Lower leg skin (tissue), 3 donors: ENCODE data around the gene LRRC36.

Experiments
- POLR2A ChIP-seq, 2 donors: fragments of 450-650 bp; IDR thresholded peaks; one replicate each; pipeline ENCODE4 v1.6.1; 2016 to 2017; ENCODE audit warnings: antibody characterized with exemption in 2 of 2, mild to moderate bottlenecking in 1 of 2, moderate library complexity in 1 of 2
- TF ChIP-seq, protein P1 (sequence below), 3 donors: fragments of 450-650 bp; IDR thresholded peaks; one replicate each; pipeline ENCODE4 v1.5.1; 2016; ENCODE audit warnings: antibody characterized with exemption in 3 of 3, mild to moderate bottlenecking in 3 of 3, moderate library complexity in 2 of 3

DNA sequence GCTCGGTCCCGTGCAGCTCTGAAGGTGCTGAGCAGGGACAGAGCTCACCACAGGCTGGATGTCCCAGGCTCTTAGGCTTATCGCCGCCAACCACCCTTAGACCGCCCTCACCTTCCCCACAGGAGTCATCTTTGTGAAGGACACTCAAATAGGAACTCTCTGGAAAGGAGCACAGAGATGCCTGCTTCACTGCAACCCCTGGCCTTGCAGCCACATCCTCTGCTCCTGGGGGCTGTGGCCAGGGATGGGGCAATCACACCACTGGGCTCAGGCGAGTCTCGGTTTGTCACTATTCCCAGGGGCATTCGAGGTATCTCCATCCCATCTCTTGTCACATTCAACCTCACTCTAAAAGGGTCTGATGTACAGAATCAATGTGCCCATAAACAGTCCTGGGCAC, 78.7 kb downstream of the LRRC36 start:
- TF ChIP-seq, protein P1, sequence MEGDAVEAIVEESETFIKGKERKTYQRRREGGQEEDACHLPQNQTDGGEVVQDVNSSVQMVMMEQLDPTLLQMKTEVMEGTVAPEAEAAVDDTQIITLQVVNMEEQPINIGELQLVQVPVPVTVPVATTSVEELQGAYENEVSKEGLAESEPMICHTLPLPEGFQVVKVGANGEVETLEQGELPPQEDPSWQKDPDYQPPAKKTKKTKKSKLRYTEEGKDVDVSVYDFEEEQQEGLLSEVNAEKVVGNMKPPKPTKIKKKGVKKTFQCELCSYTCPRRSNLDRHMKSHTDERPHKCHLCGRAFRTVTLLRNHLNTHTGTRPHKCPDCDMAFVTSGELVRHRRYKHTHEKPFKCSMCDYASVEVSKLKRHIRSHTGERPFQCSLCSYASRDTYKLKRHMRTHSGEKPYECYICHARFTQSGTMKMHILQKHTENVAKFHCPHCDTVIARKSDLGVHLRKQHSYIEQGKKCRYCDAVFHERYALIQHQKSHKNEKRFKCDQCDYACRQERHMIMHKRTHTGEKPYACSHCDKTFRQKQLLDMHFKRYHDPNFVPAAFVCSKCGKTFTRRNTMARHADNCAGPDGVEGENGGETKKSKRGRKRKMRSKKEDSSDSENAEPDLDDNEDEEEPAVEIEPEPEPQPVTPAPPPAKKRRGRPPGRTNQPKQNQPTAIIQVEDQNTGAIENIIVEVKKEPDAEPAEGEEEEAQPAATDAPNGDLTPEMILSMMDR (IDR thresholded peaks at IDR 0.05), result no peak
- TF ChIP-seq POLR2A (IDR thresholded peaks at IDR 0.05), result no peak
